Stimulated activated naive CD8-positive, alpha-beta T cell treated with anti-CD3 and anti-CD28 coated beads, Interleukin-15, amount 100 ng/mL, for 72 hours (primary cell): ENCODE results near the gene HIF1A.
A peak's percentile ranks its signal among the peaks of the same experiment; 100 is the strongest.
"Not testable (repeated sequence)": the region's sequence is repeated elsewhere in the genome, so short reads cannot be mapped to it uniquely, and the experiment has no call there.

Experiments
- ATAC-seq: fragments of 150-1000 bp; cut with Tn5 transposase; 2 replicates; pipeline ENCODE4 v1.10.0; 2021; ENCODE audit warnings: mild to moderate bottlenecking, moderate library complexity
- DNase-seq, 2 donors: peaks; one replicate each; pipeline ENCODE4 v3.0.0; 2021 to 2022
- H3K27ac Mint-ChIP-seq, 2 donors: one replicate each; pipeline ENCODE4 v1.8.0; 2022; ENCODE audit warnings: mild to moderate bottlenecking in 2 of 2, mixed read lengths in 2 of 2, moderate library complexity in 2 of 2
- H3K27me3 Mint-ChIP-seq: one replicate; pipeline ENCODE4 v1.8.0; 2022; ENCODE audit warnings: mixed read lengths
- H3K4me1 Mint-ChIP-seq: one replicate; pipeline ENCODE4 v1.8.0; 2022; ENCODE audit warnings: mild to moderate bottlenecking, mixed read lengths
- H3K4me3 Mint-ChIP-seq, 2 donors: one replicate each; pipeline ENCODE4 v1.8.0; 2022; ENCODE audit warnings: mild to moderate bottlenecking in 2 of 2, mixed read lengths in 2 of 2, moderate library complexity in 1 of 2
- H3K9me3 Mint-ChIP-seq, 2 donors: one replicate each; pipeline ENCODE4 v1.8.0; 2022; ENCODE audit warnings: mixed read lengths in 2 of 2

Gene HIF1A

GRCh38 chr14:61694830-61695694 lies at the start of gene HIF1A:
HIF1A (plus strand) TSS chr14:61695513; CDS start chr14:61695805, 292 bp downstream.
- peak; percentile 94 to 97 for DNase-seq
- peak within 1 kb of the TSS; percentile 94 for H3K4me3 Mint-ChIP-seq
- no peaks in the 10 kb centered on the region for H3K9me3 Mint-ChIP-seq
- H3K4me1 Mint-ChIP-seq, result peaks cover 47% of the 10 kb centered on the region
- peak; percentile 91 for ATAC-seq
- H3K27ac Mint-ChIP-seq, result peak within 1 kb of the TSS; percentile 98 to 99
- H3K27me3 Mint-ChIP-seq, result no peaks in the 10 kb centered on the region

GRCh38 chr14:61646366-61647116 lies 48.8 kb upstream of the HIF1A start:
- H3K9me3 Mint-ChIP-seq, result no peaks in the 10 kb centered on the region
- ATAC-seq, result no peak
- H3K27ac Mint-ChIP-seq, result no peak overlapping the region
- no peak overlapping the region for H3K4me3 Mint-ChIP-seq
- DNase-seq, result no peak
- peaks cover 32% of the 10 kb centered on the region for H3K4me1 Mint-ChIP-seq
- H3K27me3 Mint-ChIP-seq, result no peaks in the 10 kb centered on the region

GRCh38 chr14:61647704-61648103 lies 47.6 kb upstream of the HIF1A start:
- no peak overlapping the region for H3K4me3 Mint-ChIP-seq
- DNase-seq (no peak), ATAC-seq (no peak)
- peaks cover 25% of the 10 kb centered on the region for H3K4me1 Mint-ChIP-seq
- no peak overlapping the region for H3K27ac Mint-ChIP-seq
- H3K9me3 Mint-ChIP-seq, result no peaks in the 10 kb centered on the region
- H3K27me3 Mint-ChIP-seq, result no peaks in the 10 kb centered on the region

- Mint-ChIP-seq H3K27me3 (no peaks in the 10 kb centered on the region), H3K4me1 (peaks cover 25% of the 10 kb centered on the region), H3K9me3 (no peaks in the 10 kb centered on the region), H3K4me3 (no peak overlapping the region), H3K27ac (no peak overlapping the region)
- DNase-seq, result no peak
- no peak for ATAC-seq
Measured at GRCh38 chr14:61648377-61648776, 46.9 kb upstream of the HIF1A start.

GRCh38 chr14:61649283-61649682 lies 46.0 kb upstream of the HIF1A start:
- Mint-ChIP-seq H3K27me3 (no peaks in the 10 kb centered on the region), H3K27ac (no peak overlapping the region), H3K4me1 (peaks cover 20% of the 10 kb centered on the region), H3K9me3 (no peaks in the 10 kb centered on the region), H3K4me3 (no peak overlapping the region)
- ATAC-seq (no peak), DNase-seq (no peak)

- ATAC-seq (no peak), DNase-seq (no peak)
- H3K9me3 Mint-ChIP-seq, result no peaks in the 10 kb centered on the region
- no peak overlapping the region for H3K4me3 Mint-ChIP-seq
- H3K27me3 Mint-ChIP-seq, result no peaks in the 10 kb centered on the region
- H3K4me1 Mint-ChIP-seq, result peaks cover 30% of the 10 kb centered on the region
- no peak overlapping the region for H3K27ac Mint-ChIP-seq
Measured at GRCh38 chr14:61651355-61651754, 44.0 kb upstream of the HIF1A start.

- DNase-seq, result no peak
- H3K27ac Mint-ChIP-seq, result no peak overlapping the region
- H3K27me3 Mint-ChIP-seq, result no peaks in the 10 kb centered on the region
- no peak overlapping the region for H3K4me3 Mint-ChIP-seq
- peaks cover 32% of the 10 kb centered on the region for H3K4me1 Mint-ChIP-seq
- ATAC-seq, result no peak
- no peaks in the 10 kb centered on the region for H3K9me3 Mint-ChIP-seq
Measured at GRCh38 chr14:61652526-61653262, 42.6 kb upstream of the HIF1A start.

- no peak for ATAC-seq
- DNase-seq, result no peak
- Mint-ChIP-seq H3K9me3 (no peaks in the 10 kb centered on the region), H3K4me3 (no peak overlapping the region), H3K27ac (no peak overlapping the region), H3K27me3 (no peaks in the 10 kb centered on the region), H3K4me1 (peaks cover 26% of the 10 kb centered on the region)
Measured at GRCh38 chr14:61653507-61653906, 41.8 kb upstream of the HIF1A start.

- Mint-ChIP-seq H3K27ac (no peak overlapping the region), H3K4me3 (no peak overlapping the region), H3K9me3 (no peaks in the 10 kb centered on the region), H3K27me3 (no peaks in the 10 kb centered on the region), H3K4me1 (peaks cover 24% of the 10 kb centered on the region)
- ATAC-seq, result no peak
- DNase-seq, result no peak
Measured at GRCh38 chr14:61654026-61654425, 41.3 kb upstream of the HIF1A start.

GRCh38 chr14:61655777-61656176 lies 39.5 kb upstream of the HIF1A start:
- no peak for DNase-seq
- no peak overlapping the region for H3K4me3 Mint-ChIP-seq
- H3K4me1 Mint-ChIP-seq, result peaks cover 29% of the 10 kb centered on the region
- H3K9me3 Mint-ChIP-seq, result no peaks in the 10 kb centered on the region
- no peak for ATAC-seq
- H3K27ac Mint-ChIP-seq, result no peak overlapping the region
- H3K27me3 Mint-ChIP-seq, result no peaks in the 10 kb centered on the region

GRCh38 chr14:61656341-61656740 lies 39.0 kb upstream of the HIF1A start:
- Mint-ChIP-seq H3K4me1 (peaks cover 35% of the 10 kb centered on the region), H3K9me3 (no peaks in the 10 kb centered on the region), H3K4me3 (no peak overlapping the region), H3K27ac (peak overlapping the region in 1 of 2 donors; percentile 35), H3K27me3 (no peaks in the 10 kb centered on the region)
- DNase-seq, result no peak
- ATAC-seq, result peak; percentile 61

GRCh38 chr14:61658111-61658510 lies 37.2 kb upstream of the HIF1A start:
- not testable (repeated sequence) for DNase-seq, ATAC-seq, H3K27ac Mint-ChIP-seq, H3K27me3 Mint-ChIP-seq, H3K4me3 Mint-ChIP-seq
- Mint-ChIP-seq H3K4me1 (peaks cover 53% of the 10 kb centered on the region), H3K9me3 (peaks cover 8 to 14% of the 10 kb centered on the region in 2 donors)

GRCh38 chr14:61659582-61659981 lies 35.7 kb upstream of the HIF1A start:
- DNase-seq, result no peak
- H3K27me3 Mint-ChIP-seq, result no peaks in the 10 kb centered on the region
- H3K27ac Mint-ChIP-seq, result no peak overlapping the region

GRCh38 chr14:61661471-61662400 lies 33.6 kb upstream of the HIF1A start:
- DNase-seq, result peak; percentile 21 to 23
- peak overlapping the region; percentile 97 to 98 for H3K27ac Mint-ChIP-seq
- ATAC-seq, result peak; percentile 61
- no peaks in the 10 kb centered on the region for H3K27me3 Mint-ChIP-seq
- H3K9me3 Mint-ChIP-seq, result peaks cover 8 to 14% of the 10 kb centered on the region in 2 donors
- peak overlapping the region; percentile 75 to 80 for H3K4me3 Mint-ChIP-seq
- H3K4me1 Mint-ChIP-seq, result peaks cover 66% of the 10 kb centered on the region

More at GRCh38 chr14:61659582-61659981, 35.7 kb upstream of the HIF1A start:
- H3K9me3 Mint-ChIP-seq, result peaks cover 8 to 14% of the 10 kb centered on the region in 2 donors
- no peak overlapping the region for H3K4me3 Mint-ChIP-seq
- H3K4me1 Mint-ChIP-seq, result peaks cover 67% of the 10 kb centered on the region
- ATAC-seq, result no peak
